Keratinocyte (primary cell): ENCODE data around the gene RNF31. TPM values are rescaled to one million over a fixed set of nuclear protein-coding genes. Genes with fewer than 3 reads are reported as not detected.

Experiments used
- DNase-seq: peaks from one replicate; pipeline ENCODE4 v3.0.0-alpha.2; 2011; ENCODE audit warnings: low read depth, missing footprints, low spot score
- FAIRE-seq: peaks from 2 replicates; lab custom pipeline; 2011; peaks lifted over from hg19 to GRCh38; lab: Jason Lieb, UNC
- H2AFZ ChIP-seq: 2 replicates; pipeline ENCODE4 v1.6.0; 2012; ENCODE audit warnings: low read length, control low read depth, inconsistent platforms; ENCODE audit not compliant: control insufficient read depth
- H3K27ac ChIP-seq: 2 replicates; pipeline ENCODE4 v1.5.1; 2011; ENCODE audit warnings: low read length; ENCODE audit not compliant: control insufficient read depth, insufficient read depth
- H3K27me3 ChIP-seq: 3 replicates; pipeline ENCODE4 v1.6.0; 2011; ENCODE audit warnings: low read length; ENCODE audit not compliant: control insufficient read depth, insufficient read depth; ENCODE audit errors: extremely low read depth
- H3K36me3 ChIP-seq, 2 experiments: 2 replicates in 1 of 2; 3 replicates in 1 of 2; pipeline ENCODE4 v1.5.1; 2011; ENCODE audit warnings: low read length in 2 of 2, mild to moderate bottlenecking in 1 of 2; ENCODE audit not compliant: control insufficient read depth in 2 of 2, insufficient read depth in 2 of 2; ENCODE audit errors: extremely low read depth in 1 of 2
- H3K4me1 ChIP-seq: 3 replicates; pipeline ENCODE4 v1.5.1; 2011; ENCODE audit warnings: low read length; ENCODE audit not compliant: control insufficient read depth, insufficient read depth; ENCODE audit errors: extremely low read depth
- H3K4me2 ChIP-seq: 3 replicates; pipeline ENCODE4 v1.6.0; 2011; ENCODE audit warnings: low read depth, low read length; ENCODE audit not compliant: control insufficient read depth, insufficient read depth; ENCODE audit errors: extremely low read depth
- H3K4me3 ChIP-seq, 3 experiments: fragments of 200-600 bp in 1 of 3; sonication (generic) in 1 of 3; 2 replicates in 2 of 3; 3 replicates in 1 of 3; pipeline ENCODE4 v1.5.1; 2011 to 2016; ENCODE audit warnings: low read length in 3 of 3, mild to moderate bottlenecking in 3 of 3, control low read depth in 2 of 3, inconsistent platforms in 1 of 3, low read depth in 1 of 3, mixed read lengths in 1 of 3, mixed run types in 1 of 3, moderate library complexity in 1 of 3; ENCODE audit not compliant: control insufficient read depth in 2 of 3, insufficient read depth in 2 of 3; ENCODE audit errors: extremely low read depth in 1 of 3
- H3K79me2 ChIP-seq: 2 replicates; pipeline ENCODE4 v1.6.0; 2012; ENCODE audit warnings: low read length; ENCODE audit not compliant: control insufficient read depth, insufficient read depth
- H3K9ac ChIP-seq: 3 replicates; pipeline ENCODE4 v1.6.0; 2011; ENCODE audit warnings: low read length; ENCODE audit not compliant: control insufficient read depth, insufficient read depth; ENCODE audit errors: extremely low read depth
- H3K9me1 ChIP-seq: 3 replicates; pipeline ENCODE4 v1.6.0; 2011; ENCODE audit warnings: low read length; ENCODE audit not compliant: control insufficient read depth, insufficient read depth; ENCODE audit errors: extremely low read depth
- H3K9me3 ChIP-seq: 2 replicates; pipeline ENCODE4 v1.5.1; 2012; ENCODE audit warnings: low read depth, low read length; ENCODE audit not compliant: control insufficient read depth
- H4K20me1 ChIP-seq: 3 replicates; pipeline ENCODE4 v1.6.0; 2011; ENCODE audit warnings: low read length; ENCODE audit not compliant: control insufficient read depth, insufficient read depth; ENCODE audit errors: extremely low read depth
- EZH2 ChIP-seq: IDR thresholded peaks from one replicate; pipeline ENCODE4 v1.6.1; 2012; ENCODE audit warnings: inconsistent platforms, mild to moderate bottlenecking, low read length, moderate library complexity
- dilution Hi-C: fragments of 300-500 bp; cut with MboI; formaldehyde crosslinking; loops from one replicate; pipeline ENCODE4 v1.7.0; 2020; ENCODE audit warnings: low sequenced_read_pairs; ENCODE audit not compliant: extremely low pct_ligation_motif_present
- polyA plus RNA-seq, 5 experiments: library from polyadenylated mRNA; depleted of rRNA in 3 of 5; stranded (reverse) in 3 of 5; stranded (forward) in 1 of 5; unstranded in 1 of 5; fragments of >200 nt; gene quantifications; 1 replicate in 1 of 5; 2 replicates in 3 of 5; 3 replicates in 1 of 5; pipeline versions ENCODE4 v1.2.1 to v1.2.3, GENCODE V29; 2011 to 2012; ENCODE audit warnings: missing spikeins in 2 of 5, low read depth in 1 of 5, low replicate concordance in 1 of 5
- TF ChIP-seq, protein P1 (sequence below), 3 experiments: IDR thresholded peaks in 1 of 3; conservative IDR thresholded peaks in 1 of 3; optimal IDR thresholded peaks in 1 of 3; 2 replicates in 2 of 3; 3 replicates in 1 of 3; pipeline versions ENCODE3 to v1.5.1; 2011; ENCODE audit warnings: low read length in 3 of 3, mild to moderate bottlenecking in 3 of 3, moderate library complexity in 2 of 3, control low read depth in 1 of 3, inconsistent platforms in 1 of 3; ENCODE audit not compliant: insufficient read depth in 2 of 3; ENCODE audit errors: extremely low read depth in 1 of 3

Gene RNF31
- polyA plus RNA-seq, 1 donor (not counting 4 experiments of a cell fraction or from before 2014, with no cell fraction given) = 17.4 TPM

DNA sequence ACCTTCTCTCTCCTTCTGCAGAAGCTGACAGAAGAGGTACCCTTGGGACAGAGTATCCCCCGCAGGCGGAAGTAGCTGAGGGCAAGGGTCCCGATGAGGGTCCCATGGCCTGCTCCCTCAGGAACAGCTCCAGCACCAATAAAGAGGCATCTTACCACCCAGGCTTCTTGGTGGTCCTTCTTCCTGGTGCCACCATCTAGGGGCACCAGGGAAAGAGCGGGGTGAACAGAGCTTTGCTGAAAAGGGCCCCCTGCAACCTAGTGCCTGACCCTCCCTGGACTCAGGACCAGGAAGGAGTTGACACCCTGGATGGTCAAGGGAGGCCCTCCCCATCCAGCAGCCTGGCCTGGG lies 13.2 kb downstream of the RNF31 start:
- no peak for FAIRE-seq
- no peak overlapping the region for H3K4me2 ChIP-seq
- H3K9ac ChIP-seq = peak overlapping the region; percentile 100
- no peak for DNase-seq
- peaks cover 51 to 60% of the 10 kb centered on the region in 2 experiments for H3K36me3 ChIP-seq
- H3K9me3 ChIP-seq = no peaks in the 10 kb centered on the region
- H3K9me1 ChIP-seq = no peaks in the 10 kb centered on the region
- dilution Hi-C loops = no loop called here
- TF ChIP-seq, protein P1, sequence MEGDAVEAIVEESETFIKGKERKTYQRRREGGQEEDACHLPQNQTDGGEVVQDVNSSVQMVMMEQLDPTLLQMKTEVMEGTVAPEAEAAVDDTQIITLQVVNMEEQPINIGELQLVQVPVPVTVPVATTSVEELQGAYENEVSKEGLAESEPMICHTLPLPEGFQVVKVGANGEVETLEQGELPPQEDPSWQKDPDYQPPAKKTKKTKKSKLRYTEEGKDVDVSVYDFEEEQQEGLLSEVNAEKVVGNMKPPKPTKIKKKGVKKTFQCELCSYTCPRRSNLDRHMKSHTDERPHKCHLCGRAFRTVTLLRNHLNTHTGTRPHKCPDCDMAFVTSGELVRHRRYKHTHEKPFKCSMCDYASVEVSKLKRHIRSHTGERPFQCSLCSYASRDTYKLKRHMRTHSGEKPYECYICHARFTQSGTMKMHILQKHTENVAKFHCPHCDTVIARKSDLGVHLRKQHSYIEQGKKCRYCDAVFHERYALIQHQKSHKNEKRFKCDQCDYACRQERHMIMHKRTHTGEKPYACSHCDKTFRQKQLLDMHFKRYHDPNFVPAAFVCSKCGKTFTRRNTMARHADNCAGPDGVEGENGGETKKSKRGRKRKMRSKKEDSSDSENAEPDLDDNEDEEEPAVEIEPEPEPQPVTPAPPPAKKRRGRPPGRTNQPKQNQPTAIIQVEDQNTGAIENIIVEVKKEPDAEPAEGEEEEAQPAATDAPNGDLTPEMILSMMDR (optimal IDR thresholded peaks at IDR 0.05 in 1 of 3, IDR thresholded peaks at IDR 0.05 in 1 of 3, conservative IDR thresholded peaks at IDR 0.05 in 1 of 3; ENCODE audit: extremely low read depth in 1 of 3, insufficient read depth in 2 of 3, low read length in 3 of 3) = no peak
- TF ChIP-seq EZH2 = no peak
- H3K4me3 ChIP-seq = no peak overlapping the region
- peak overlapping the region; percentile 99 for H3K27ac ChIP-seq
- H2AFZ ChIP-seq = no peak overlapping the region
- H3K4me1 ChIP-seq = peaks cover 29% of the 10 kb centered on the region
- peaks cover 32% of the 10 kb centered on the region for H3K79me2 ChIP-seq
- H4K20me1 ChIP-seq = no peaks in the 10 kb centered on the region
- no peaks in the 10 kb centered on the region for H3K27me3 ChIP-seq

DNA sequence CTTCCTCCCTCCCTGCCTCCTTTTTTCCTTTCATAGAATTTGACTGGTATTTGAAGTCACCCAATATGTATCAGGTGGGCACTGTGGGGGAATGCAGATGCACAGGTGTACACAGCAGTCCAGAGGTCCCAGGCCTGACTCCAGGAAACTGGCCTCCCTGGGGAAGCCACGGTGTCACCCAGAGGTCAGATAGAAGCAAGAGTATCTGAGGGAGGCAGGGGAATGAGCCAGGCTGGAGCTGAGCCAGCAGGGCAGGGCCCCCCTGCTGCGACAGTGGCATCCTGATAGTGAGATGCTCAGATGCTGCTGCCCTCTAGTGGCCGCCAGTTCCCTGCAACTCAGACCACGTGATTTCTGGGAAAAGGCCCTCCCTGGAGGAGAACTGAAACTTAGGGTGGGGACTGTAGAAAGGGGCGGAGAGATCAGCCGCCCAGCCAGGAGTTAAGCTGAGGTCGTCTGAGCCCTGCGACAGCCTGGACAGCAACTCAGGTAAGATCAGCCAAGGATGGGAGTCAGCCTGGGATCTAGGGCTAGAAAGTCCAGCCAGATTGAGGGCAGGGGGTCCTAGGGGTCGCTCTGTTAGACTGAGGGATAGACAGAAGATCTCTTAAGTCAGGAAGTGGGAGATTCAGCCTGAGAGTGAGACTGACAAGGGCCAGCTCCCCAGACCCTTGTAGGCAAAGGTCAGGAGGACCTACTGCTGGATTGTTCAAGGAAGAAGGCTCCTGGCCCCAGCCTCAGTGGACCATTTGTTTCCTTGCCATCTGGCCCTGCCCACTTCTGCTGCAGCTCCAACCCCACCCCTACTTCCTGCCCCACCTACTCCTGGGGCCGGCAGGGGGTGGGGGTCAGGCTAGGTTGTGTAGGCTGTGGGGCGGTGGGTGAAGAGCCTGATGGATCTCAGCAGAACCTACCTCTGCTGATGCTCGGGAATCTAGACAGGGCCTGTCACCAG lies 13.8 kb downstream of the RNF31 start, which contains the start of gene IRF9:
Gene IRF9 (plus strand): TSS at position 416 of the 955 bp plus-strand sequence. CDS start 880 bp downstream, outside the sequence.
- peaks cover 32% of the 10 kb centered on the region for H3K79me2 ChIP-seq
- peak within 1 kb of the TSS; percentile 72 to 96 (median 95) for H3K4me3 ChIP-seq
- H3K9me1 ChIP-seq = no peaks in the 10 kb centered on the region
- H3K27ac ChIP-seq = peak within 1 kb of the TSS; percentile 99
- H3K4me1 ChIP-seq = peaks cover 29% of the 10 kb centered on the region
- peak; percentile 73 for FAIRE-seq
- peak; percentile 83 for DNase-seq
- H3K9ac ChIP-seq = peak within 1 kb of the TSS; percentile 100
- H3K36me3 ChIP-seq = peaks cover 51 to 60% of the 10 kb centered on the region in 2 experiments
- H4K20me1 ChIP-seq = no peaks in the 10 kb centered on the region
- TF ChIP-seq EZH2 = no peak
- TF ChIP-seq, protein P1 (optimal IDR thresholded peaks at IDR 0.05 in 1 of 3, IDR thresholded peaks at IDR 0.05 in 1 of 3, conservative IDR thresholded peaks at IDR 0.05 in 1 of 3; ENCODE audit: extremely low read depth in 1 of 3, insufficient read depth in 2 of 3, low read length in 3 of 3) = peak; percentile 89 to 98 (median 97)
- peak within 1 kb of the TSS; percentile 37 for H2AFZ ChIP-seq
- no peaks in the 10 kb centered on the region for H3K27me3 ChIP-seq
- dilution Hi-C loops = no loop called here
- H3K4me2 ChIP-seq = peak within 1 kb of the TSS; percentile 100
- no peaks in the 10 kb centered on the region for H3K9me3 ChIP-seq
